GM12878 (cell line): ENCODE data around the gene N4BP2. TPM values are rescaled to one million over a fixed set of nuclear protein-coding genes. Genes with fewer than 3 reads are reported as not detected.

Source experiments
- ATAC-seq: fragments of 200-7000 bp; cut with Tn5 transposase; 3 replicates; pipeline ENCODE4 v1.9.1; 2020; ENCODE audit warnings: mild to moderate bottlenecking, moderate library complexity
- Bru-seq: library from RNA; stranded (reverse); fragments of 400-500 nt; gene quantifications from one replicate; lab custom pipeline; 2021; lab: Mats Ljungman, UMichigan
- BruChase-seq, 2 experiments: library from RNA; stranded (reverse); fragments of 400-500 nt; gene quantifications; one replicate each; lab custom pipeline; 2021; lab: Mats Ljungman, UMichigan
- BruUV-seq: library from RNA; stranded (reverse); fragments of 400-500 nt; replicated peaks from 2 replicates; lab custom pipeline; 2021; lab: Mats Ljungman, UMichigan
- CTCF ChIA-PET: fragments of 300-600 bp; sonication (Branson Sonifier 250); formaldehyde crosslinking; extraction: SDS; loops from one replicate; lab custom pipeline; 2021; ENCODE audit warnings: inconsistent platforms; lab: Yijun Ruan, JAX
- POLR2A ChIA-PET: fragments of 350-600 bp; formaldehyde crosslinking; extraction: SDS; loops from one replicate; lab custom pipeline; 2021; ENCODE audit warnings: inconsistent platforms; lab: Charles Lee
- RAD21 ChIA-PET: fragments of 300-600 bp; sonication (Branson Sonifier 250); formaldehyde crosslinking; loops from one replicate; lab custom pipeline; 2023; ENCODE audit warnings: antibody characterized with exemption; ENCODE audit not compliant: unreplicated experiment; lab: Charles Lee
- SMC1A ChIA-PET: fragments of 300-600 bp; sonication (Branson Sonifier 250); formaldehyde crosslinking; loops from one replicate; lab custom pipeline; 2023; ENCODE audit not compliant: unreplicated experiment, uncharacterized antibody; lab: Charles Lee
- DNase-seq: peaks from one replicate; pipeline ENCODE4 v3.0.0-alpha.2; 2011; ENCODE audit warnings: low read depth, low spot score
- FAIRE-seq: peaks from 3 replicates; lab custom pipeline; 2011; peaks lifted over from hg19 to GRCh38; lab: Jason Lieb, UNC
- H2AFZ ChIP-seq: 2 replicates; pipeline ENCODE4 v1.6.0; 2011; ENCODE audit warnings: low read depth, low read length, control low read depth; ENCODE audit not compliant: control insufficient read depth
- H3K27ac ChIP-seq: 2 replicates; pipeline ENCODE4 v1.5.1; 2011; ENCODE audit warnings: control low read depth; ENCODE audit not compliant: control insufficient read depth, insufficient read depth
- H3K27me3 ChIP-seq, 2 experiments: replicated peaks in 1 of 2; 2 replicates each; pipeline versions ENCODE4 v1.6.0 to v1.6.1; 2011; ENCODE audit warnings: low read length in 1 of 2; ENCODE audit not compliant: control insufficient read depth in 2 of 2, insufficient read depth in 2 of 2
- H3K36me3 ChIP-seq, 2 experiments: 2 replicates each; pipeline ENCODE4 v1.5.1; 2011; ENCODE audit warnings: low read length in 1 of 2; ENCODE audit not compliant: control insufficient read depth in 2 of 2, insufficient read depth in 2 of 2
- H3K4me1 ChIP-seq: 2 replicates; pipeline ENCODE4 v1.6.1; 2011; ENCODE audit warnings: mild to moderate bottlenecking, low read length, moderate library complexity, mixed read lengths; ENCODE audit not compliant: control insufficient read depth, insufficient read depth
- H3K4me2 ChIP-seq: 2 replicates; pipeline ENCODE4 v1.6.0; 2011; ENCODE audit warnings: control low read depth; ENCODE audit not compliant: control insufficient read depth, insufficient read depth
- H3K4me3 ChIP-seq: fragments of 200-600 bp; sonication (generic); 2 replicates; pipeline ENCODE4 v1.5.1; 2016
- H3K79me2 ChIP-seq: 2 replicates; pipeline ENCODE4 v1.6.0; 2011; ENCODE audit warnings: low read length; ENCODE audit not compliant: control insufficient read depth, insufficient read depth
- H3K9ac ChIP-seq: 2 replicates; pipeline ENCODE4 v1.8.0; 2011; ENCODE audit warnings: low read length, control low read depth, mixed read lengths; ENCODE audit not compliant: control insufficient read depth, insufficient read depth
- H3K9me3 ChIP-seq: replicated peaks from 3 replicates; pipeline ENCODE4 v1.5.1; 2011; ENCODE audit warnings: mild to moderate bottlenecking, low read length; ENCODE audit not compliant: control insufficient read depth, insufficient read depth
- H4K20me1 ChIP-seq: 2 replicates; pipeline ENCODE4 v1.6.0; 2011; ENCODE audit not compliant: control insufficient read depth, insufficient read depth
- ATF7 ChIP-seq: fragments of 450-650 bp; IDR thresholded peaks from 2 replicates; pipeline ENCODE4 v1.6.1; 2016; ENCODE audit warnings: low read depth, mild to moderate bottlenecking
- BCLAF1 ChIP-seq: fragments of 450-650 bp; IDR thresholded peaks from 2 replicates; pipeline ENCODE4 v1.6.1; 2017; ENCODE audit warnings: antibody characterized with exemption, mild to moderate bottlenecking, moderate library complexity
- CHD1 ChIP-seq: IDR thresholded peaks from 2 replicates; pipeline ENCODE4 v1.6.1; 2012; ENCODE audit warnings: low read depth, low read length, improper control_type of control experiment
- DPF2 ChIP-seq: fragments of 450-650 bp; IDR thresholded peaks from 2 replicates; pipeline ENCODE4 v1.6.1; 2017; ENCODE audit warnings: mild to moderate bottlenecking
- EZH2 ChIP-seq: IDR thresholded peaks from 2 replicates; pipeline ENCODE4 v1.6.1; 2012; ENCODE audit warnings: low read depth, mild to moderate bottlenecking, control low read depth, inconsistent platforms, low read length, borderline replicate concordance; ENCODE audit not compliant: control insufficient read depth
- KDM1A ChIP-seq: fragments of 200-600 bp; sonication (generic); IDR thresholded peaks from 2 replicates; pipeline ENCODE4 v1.6.1; 2016; ENCODE audit warnings: borderline replicate concordance
- NFXL1 ChIP-seq: fragments of 450-650 bp; IDR thresholded peaks from 2 replicates; pipeline ENCODE4 v1.6.1; 2017; ENCODE audit warnings: antibody characterized with exemption, mild to moderate bottlenecking, borderline replicate concordance
- NRF1 ChIP-seq: conservative IDR thresholded peaks from 2 replicates; pipeline ENCODE4 v1.6.1; 2011; ENCODE audit warnings: mild to moderate bottlenecking, low read depth, low read length, improper control_type of control experiment
- RB1 ChIP-seq: fragments of 450-650 bp; formaldehyde crosslinking; IDR thresholded peaks from 2 replicates; pipeline ENCODE4 v1.6.1; 2017; ENCODE audit warnings: mild to moderate bottlenecking, borderline replicate concordance
- RFX5 ChIP-seq: IDR thresholded peaks from 2 replicates; pipeline ENCODE4 v1.6.1; 2011; ENCODE audit warnings: low read depth, low read length, improper control_type of control experiment
- WRNIP1 ChIP-seq: IDR thresholded peaks from 2 replicates; pipeline ENCODE4 v1.6.1; 2011; ENCODE audit warnings: low read depth, low read length, improper control_type of control experiment, borderline replicate concordance
- ZNF207 ChIP-seq: fragments of 450-650 bp; IDR thresholded peaks from 2 replicates; pipeline ENCODE4 v1.6.1; 2014; ENCODE audit warnings: antibody characterized with exemption, mild to moderate bottlenecking, borderline replicate concordance
- ZNF274 ChIP-seq: IDR thresholded peaks from one replicate; pipeline ENCODE4 v1.8.0; 2011; ENCODE audit not compliant: insufficient read length, insufficient read depth
- ZNF622 ChIP-seq: fragments of 450-650 bp; IDR thresholded peaks from 2 replicates; pipeline ENCODE4 v1.6.1; 2017; ENCODE audit warnings: mild to moderate bottlenecking, inconsistent platforms
- WGBS: methylation state at CpG from one replicate; pipeline ENCODE4 v1.1.6; 2016; ENCODE audit warnings: low lambda C conversion rate; ENCODE audit not compliant: insufficient replicate concordance, insufficient coverage; ENCODE audit errors: missing lambda C conversion rate; 5-methylcytosine and 5-hydroxymethylcytosine counted together
- in situ Hi-C: fragments of 300-500 bp; cut with MboI; formaldehyde crosslinking; loops from 9 replicates; pipeline ENCODE4 v1.14.3; 2018; ENCODE audit warnings: mixed read lengths
- intact Hi-C: fragments of 100-400 bp; cut with micrococcal nuclease; formaldehyde crosslinking; loops from one replicate; pipeline ENCODE4 v1.14.2; 2022; ENCODE audit not compliant: unreplicated experiment
- long read RNA-seq, 2 experiments: library from polyadenylated mRNA; unstranded; transcript quantifications; one replicate each; pipeline ENCODE4 v2.0.0, GENCODE V29; 2019 to 2020
- polyA minus RNA-seq, 3 experiments: library from RNA; depleted of rRNA, polyadenylated mRNA; stranded (reverse); fragments of >200 nt; gene quantifications; 2 replicates each; pipeline ENCODE4 v1.2.3, GENCODE V29; 2011
- polyA plus RNA-seq, 11 experiments: library from polyadenylated mRNA; depleted of rRNA in 4 of 11; unstranded in 6 of 11; stranded (reverse) in 5 of 11; fragments of >200 nt; fragmentation: Nextera tagmentation in 4 of 11; fragmentation: Illumina TruSeq in 1 of 11; extraction: Ambion mirVana in 4 of 11; extraction: Trizol in 1 of 11; gene quantifications; 1 replicate in 1 of 11; 2 replicates in 10 of 11; pipeline versions ENCODE4 v1.2.1 to v1.2.3, GENCODE V29; 2011 to 2016; ENCODE audit warnings: inconsistent platforms in 2 of 11, missing spikeins in 2 of 11, low read depth in 1 of 11
- total RNA-seq, 4 experiments: library from RNA; depleted of rRNA in 3 of 4; stranded (reverse); fragments of >200 nt in 3 of 4; fragmentation: Illumina TruSeq in 1 of 4; extraction: Trizol in 1 of 4; gene quantifications; 2 replicates each; pipeline versions ENCODE4 v1.2.1 to v1.2.3, GENCODE V29; 2013 to 2021
- TF ChIP-seq, protein P1 (sequence below): IDR thresholded peaks from 2 replicates; pipeline ENCODE4 v1.6.1; 2011; ENCODE audit warnings: borderline replicate concordance, low read depth, mild to moderate bottlenecking, moderate library complexity, mixed read lengths, low read length; ENCODE audit not compliant: insufficient read depth; ENCODE audit errors: extremely low read length

Gene N4BP2
- 47.5 and 52.4 TPM in 2 replicates for total RNA-seq (2013; cell fraction: nucleolus; rRNA removed)
- 9.0 and 11.0 TPM in 2 replicates for total RNA-seq (2014; rRNA removed)
- 16.1 and 16.6 TPM in 2 replicates for total RNA-seq (2014; rRNA removed; fragmentation: Illumina TruSeq; extraction: Trizol)
- total RNA-seq (2021) = 10.6 and 10.9 TPM in 2 replicates
- polyA plus RNA-seq (2011; ENCODE audit: low read depth) = 2.2 TPM
- polyA plus RNA-seq (2011; rRNA removed) = 7.9 and 14.8 TPM in 2 replicates
- polyA plus RNA-seq (2011; cell fraction: cytosol; rRNA removed) = 2.2 and 2.8 TPM in 2 replicates
- polyA plus RNA-seq (2011; cell fraction: nucleus; rRNA removed) = 3.1 and 3.8 TPM in 2 replicates
- 3.9 and 4.0 TPM in 2 replicates for polyA plus RNA-seq (2012)
- 11.3 and 12.6 TPM in 2 replicates for polyA plus RNA-seq (2014; fragmentation: Illumina TruSeq; extraction: Trizol)
- 1 to 10 TPM; 2.3 to 3.6 TPM for polyA plus RNA-seq (2014; fragmentation: Nextera tagmentation; extraction: Ambion mirVana)
- polyA plus RNA-seq (2014; rRNA removed) = 4.2 and 5.8 TPM in 2 replicates
- 10 to 100 TPM; 15.0 to 18.7 TPM for polyA plus RNA-seq (2016; fragmentation: Nextera tagmentation; extraction: Ambion mirVana)
- polyA minus RNA-seq (2011; rRNA and poly(A)+ RNA removed) = 10.6 and 12.1 TPM in 2 replicates
- polyA minus RNA-seq (2011; cell fraction: cytosol; rRNA and poly(A)+ RNA removed) = 7.1 and 10.6 TPM in 2 replicates
- 6.4 and 8.3 TPM in 2 replicates for polyA minus RNA-seq (2011; cell fraction: nucleus; rRNA and poly(A)+ RNA removed)
- percentile 67 among the genes with signal in this experiment for Bru-seq, nascent RNA
- percentile 76 among the genes with signal in this experiment for BruChase-seq, experiment 1, labeled RNA remaining after a 6-hour chase
- percentile 73 among the genes with signal in this experiment for BruChase-seq, experiment 2, labeled RNA remaining after a 2-hour chase
- long read RNA-seq, experiment 1, partial matches to known transcripts = 1 of 5 reads
- long read RNA-seq, experiment 1, other reads (novel, unspliced or antisense) = 4 of 5 reads
- long read RNA-seq, experiment 2, partial matches to known transcripts = 40 of 93 reads
- long read RNA-seq, experiment 2, other reads (novel, unspliced or antisense) = 53 of 93 reads

DNA sequence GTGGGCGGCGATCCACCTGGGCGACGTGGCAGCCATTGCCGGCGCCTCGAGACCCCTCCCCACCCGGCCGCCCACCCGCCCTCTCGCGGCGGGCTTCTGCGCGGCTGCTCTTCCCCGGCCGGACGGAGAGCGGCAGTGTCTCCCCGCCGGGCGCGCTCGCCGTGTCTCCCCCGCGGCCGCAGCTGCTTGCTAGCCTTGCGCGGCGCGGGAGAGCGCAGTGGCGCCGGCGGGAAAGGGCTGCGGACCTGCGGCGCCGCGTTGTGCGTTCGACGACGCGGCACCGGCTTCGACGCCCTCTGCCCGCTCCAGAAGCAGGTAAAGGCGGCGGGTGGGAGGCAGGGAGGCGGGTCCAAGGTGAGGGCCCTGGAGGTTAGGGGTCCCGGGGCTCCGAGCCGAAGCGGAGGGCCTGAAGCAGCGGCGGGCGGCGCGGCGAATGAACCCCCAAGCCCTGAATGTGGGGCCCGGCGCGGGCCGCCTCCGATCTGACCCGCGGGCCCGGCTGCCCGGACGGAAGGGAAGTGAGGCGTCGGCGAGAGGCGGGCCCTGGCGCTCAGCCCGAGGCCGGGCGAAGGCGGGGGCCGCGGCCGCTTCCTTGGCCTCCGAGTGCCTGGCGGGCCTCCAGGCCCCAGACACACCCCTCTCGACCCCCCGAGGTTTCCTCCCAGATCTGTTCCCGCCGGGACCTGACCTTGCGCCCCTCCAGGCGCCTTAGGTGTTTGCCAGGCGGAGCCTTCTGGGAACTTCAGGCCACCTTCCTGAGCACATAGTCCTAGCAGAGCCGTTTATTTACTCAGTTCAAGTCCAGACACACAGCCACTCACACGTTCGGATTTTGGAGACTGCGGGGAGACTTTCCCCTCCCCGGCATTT is at the start of gene N4BP2:
TSS of gene N4BP2 (plus strand) at position 135 of the 870 bp plus-strand sequence. CDS start 40,491 bp downstream, outside the sequence.
- peak within 1 kb of the TSS; percentile 80 for H3K27ac ChIP-seq
- no peaks in the 10 kb centered on the region for H4K20me1 ChIP-seq
- H3K27me3 ChIP-seq = no peaks in the 10 kb centered on the region
- ATAC-seq (peak; percentile 80), FAIRE-seq (peak; percentile 23), DNase-seq (peak; percentile 5)
- ChIA-PET RAD21 (interaction anchor here (0.6 to 2.7 kb wide), 29 partner anchors 79 to 662 kb away, joined by 3 to 28 read pairs (median 5); no protein-coding TSS in a partner anchor), POLR2A (interaction anchor here (0.5 to 2.4 kb wide), 12 partner anchors 10 to 705 kb away, joined by 3 to 12 read pairs (median 6); no protein-coding TSS in a partner anchor), SMC1A (interaction anchor here (1.0 to 4.3 kb wide), 17 partner anchors 21 to 662 kb away, joined by 3 to 17 read pairs (median 4); no protein-coding TSS in a partner anchor), CTCF (interaction anchor here (0.5 to 2.0 kb wide), 18 partner anchors 10 to 707 kb away, joined by 3 to 23 read pairs (median 4); partner anchors contain the start of gene RHOH)
- no peaks in the 10 kb centered on the region for H3K36me3 ChIP-seq
- H2AFZ ChIP-seq = peak within 1 kb of the TSS; percentile 69
- peak within 1 kb of the TSS; percentile 100 for H3K4me2 ChIP-seq
- no TSS peak for BruUV-seq
- peak within 1 kb of the TSS; percentile 83 for H3K4me3 ChIP-seq
- intact Hi-C loops = loop anchor here (1.0 to 5.0 kb wide), 9 partner anchors 75 to 662 kb away; no protein-coding TSS in a partner anchor
- peak within 1 kb of the TSS; percentile 97 for H3K9ac ChIP-seq
- in situ Hi-C loops = no loop called here
- no peaks in the 10 kb centered on the region for H3K9me3 ChIP-seq
- peaks cover 23% of the 10 kb centered on the region for H3K79me2 ChIP-seq
- WGBS = under 1% methylated on average over 76 of the region's 99 CpGs
- H3K4me1 ChIP-seq = peaks cover 10% of the 10 kb centered on the region
- TF ChIP-seq BCLAF1 (no peak), ZNF622 (no peak), KDM1A (no peak), NRF1 (no peak), NFXL1 (no peak; the same call in 1 of the 2 replicates), ATF7 (no peak), ZNF274 (no peak), CHD1 (no peak), ZNF207 (peak; percentile 89), EZH2 (no peak), WRNIP1 (no peak), RB1 (peak; percentile 98; the same call in 1 of the 2 replicates), DPF2 (peak; percentile 91; the same call in 1 of the 2 replicates), RFX5 (no peak)
- TF ChIP-seq, protein P1, sequence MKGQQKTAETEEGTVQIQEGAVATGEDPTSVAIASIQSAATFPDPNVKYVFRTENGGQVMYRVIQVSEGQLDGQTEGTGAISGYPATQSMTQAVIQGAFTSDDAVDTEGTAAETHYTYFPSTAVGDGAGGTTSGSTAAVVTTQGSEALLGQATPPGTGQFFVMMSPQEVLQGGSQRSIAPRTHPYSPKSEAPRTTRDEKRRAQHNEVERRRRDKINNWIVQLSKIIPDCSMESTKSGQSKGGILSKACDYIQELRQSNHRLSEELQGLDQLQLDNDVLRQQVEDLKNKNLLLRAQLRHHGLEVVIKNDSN = no peak
